ENCODE data around the gene SMU1.

DNA sequence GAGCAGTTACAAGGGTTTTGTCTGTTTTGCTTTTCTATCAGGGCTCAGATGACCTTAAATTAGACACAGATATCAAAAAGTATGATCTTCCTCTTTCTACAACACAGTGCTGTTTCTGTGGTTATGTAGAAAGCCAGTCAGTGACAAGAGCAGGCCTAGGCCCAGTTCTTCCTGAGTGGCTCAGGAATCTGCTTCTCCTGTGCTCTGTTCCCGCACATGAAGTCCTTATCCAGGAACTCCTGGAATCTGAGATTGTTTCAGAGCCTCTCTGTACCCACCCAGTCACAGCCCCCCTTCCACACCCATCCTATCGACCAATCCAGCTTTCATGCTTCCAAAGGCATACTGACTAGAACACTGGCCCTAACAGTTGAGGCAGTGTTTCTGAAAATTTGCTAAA, 40.4 kb upstream of the SMU1 start:
- TF ChIP-seq, protein P1, sequence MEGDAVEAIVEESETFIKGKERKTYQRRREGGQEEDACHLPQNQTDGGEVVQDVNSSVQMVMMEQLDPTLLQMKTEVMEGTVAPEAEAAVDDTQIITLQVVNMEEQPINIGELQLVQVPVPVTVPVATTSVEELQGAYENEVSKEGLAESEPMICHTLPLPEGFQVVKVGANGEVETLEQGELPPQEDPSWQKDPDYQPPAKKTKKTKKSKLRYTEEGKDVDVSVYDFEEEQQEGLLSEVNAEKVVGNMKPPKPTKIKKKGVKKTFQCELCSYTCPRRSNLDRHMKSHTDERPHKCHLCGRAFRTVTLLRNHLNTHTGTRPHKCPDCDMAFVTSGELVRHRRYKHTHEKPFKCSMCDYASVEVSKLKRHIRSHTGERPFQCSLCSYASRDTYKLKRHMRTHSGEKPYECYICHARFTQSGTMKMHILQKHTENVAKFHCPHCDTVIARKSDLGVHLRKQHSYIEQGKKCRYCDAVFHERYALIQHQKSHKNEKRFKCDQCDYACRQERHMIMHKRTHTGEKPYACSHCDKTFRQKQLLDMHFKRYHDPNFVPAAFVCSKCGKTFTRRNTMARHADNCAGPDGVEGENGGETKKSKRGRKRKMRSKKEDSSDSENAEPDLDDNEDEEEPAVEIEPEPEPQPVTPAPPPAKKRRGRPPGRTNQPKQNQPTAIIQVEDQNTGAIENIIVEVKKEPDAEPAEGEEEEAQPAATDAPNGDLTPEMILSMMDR (IDR thresholded peaks at IDR 0.05) = no peak
- no peak for TF ChIP-seq POLR2A (IDR thresholded peaks at IDR 0.05)
